22Rv1 (cell line): ENCODE results near the gene POPDC3.

Experiments
- ZFX ChIP-seq: fragments of 450-650 bp; IDR thresholded peaks from 2 replicates; pipeline ENCODE4 v1.6.1; 2017; ENCODE audit warnings: antibody characterized with exemption, borderline replicate concordance
- TF ChIP-seq, protein P1 (sequence below): fragments of 450-650 bp; IDR thresholded peaks from 2 replicates; pipeline ENCODE4 v1.5.1; 2017; ENCODE audit warnings: mild to moderate bottlenecking

- TF ChIP-seq, protein P1, sequence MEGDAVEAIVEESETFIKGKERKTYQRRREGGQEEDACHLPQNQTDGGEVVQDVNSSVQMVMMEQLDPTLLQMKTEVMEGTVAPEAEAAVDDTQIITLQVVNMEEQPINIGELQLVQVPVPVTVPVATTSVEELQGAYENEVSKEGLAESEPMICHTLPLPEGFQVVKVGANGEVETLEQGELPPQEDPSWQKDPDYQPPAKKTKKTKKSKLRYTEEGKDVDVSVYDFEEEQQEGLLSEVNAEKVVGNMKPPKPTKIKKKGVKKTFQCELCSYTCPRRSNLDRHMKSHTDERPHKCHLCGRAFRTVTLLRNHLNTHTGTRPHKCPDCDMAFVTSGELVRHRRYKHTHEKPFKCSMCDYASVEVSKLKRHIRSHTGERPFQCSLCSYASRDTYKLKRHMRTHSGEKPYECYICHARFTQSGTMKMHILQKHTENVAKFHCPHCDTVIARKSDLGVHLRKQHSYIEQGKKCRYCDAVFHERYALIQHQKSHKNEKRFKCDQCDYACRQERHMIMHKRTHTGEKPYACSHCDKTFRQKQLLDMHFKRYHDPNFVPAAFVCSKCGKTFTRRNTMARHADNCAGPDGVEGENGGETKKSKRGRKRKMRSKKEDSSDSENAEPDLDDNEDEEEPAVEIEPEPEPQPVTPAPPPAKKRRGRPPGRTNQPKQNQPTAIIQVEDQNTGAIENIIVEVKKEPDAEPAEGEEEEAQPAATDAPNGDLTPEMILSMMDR = no peak
- no peak for TF ChIP-seq ZFX
Measured at GRCh38 chr6:105202486-105202885, 22.7 kb upstream of the POPDC3 start.
